NCI-H82 treated with DMSO at 0.1 percent for 48 hours (cell line): ENCODE measurements around the gene ARHGAP42.
"Not testable (repeated sequence)": the region's sequence is repeated elsewhere in the genome, so short reads cannot be mapped to it uniquely, and the experiment has no call there.

Source experiments
- DNase-seq: peaks from one replicate; lab custom pipeline; 2025; ENCODE audit not compliant: unreplicated experiment; lab: John Stamatoyannopoulos, UW

The ARHGAP42 gene

GRCh38 chr11:100687054-100687629 lies at the start of gene ARHGAP42:
Gene ARHGAP42 (plus strand): TSS chr11:100687288. CDS start chr11:100687679, 391 bp downstream.
- peak; percentile 16 for DNase-seq

- DNase-seq = peak; percentile 96
Observed at GRCh38 chr11:100637706-100638105, 49.4 kb upstream of the ARHGAP42 start.

GRCh38 chr11:100638648-100639047 lies 48.4 kb upstream of the ARHGAP42 start:
- DNase-seq = no peak

GRCh38 chr11:100639140-100639539 lies 47.9 kb upstream of the ARHGAP42 start:
- DNase-seq = no peak

GRCh38 chr11:100640071-100640470 lies 47.0 kb upstream of the ARHGAP42 start:
- no peak for DNase-seq

GRCh38 chr11:100640646-100641045 lies 46.4 kb upstream of the ARHGAP42 start:
- DNase-seq = no peak

- DNase-seq = no peak
Observed at GRCh38 chr11:100641456-100641855, 45.6 kb upstream of the ARHGAP42 start.

- DNase-seq = no peak
Observed at GRCh38 chr11:100646545-100646944, 40.5 kb upstream of the ARHGAP42 start.

GRCh38 chr11:100647861-100648260 lies 39.2 kb upstream of the ARHGAP42 start:
- DNase-seq = peak; percentile 8

GRCh38 chr11:100663583-100663982 lies 23.5 kb upstream of the ARHGAP42 start:
- DNase-seq = no peak

GRCh38 chr11:100663996-100664395 lies 23.1 kb upstream of the ARHGAP42 start:
- no peak for DNase-seq

GRCh38 chr11:100666816-100667215 lies 20.3 kb upstream of the ARHGAP42 start:
- DNase-seq = not testable (repeated sequence)

GRCh38 chr11:100667449-100667848 lies 19.6 kb upstream of the ARHGAP42 start:
- DNase-seq = no peak

GRCh38 chr11:100670140-100670539 lies 16.9 kb upstream of the ARHGAP42 start:
- DNase-seq = no peak

- DNase-seq = no peak
Observed at GRCh38 chr11:100671471-100671870, 15.6 kb upstream of the ARHGAP42 start.

- no peak for DNase-seq
Observed at GRCh38 chr11:100672498-100673033, 14.5 kb upstream of the ARHGAP42 start.

GRCh38 chr11:100673063-100673462 lies 14.0 kb upstream of the ARHGAP42 start:
- no peak for DNase-seq

- DNase-seq = no peak
Observed at GRCh38 chr11:100674212-100674611, 12.9 kb upstream of the ARHGAP42 start.

- peak; percentile 96 for DNase-seq
Observed at GRCh38 chr11:100675115-100675650, 11.9 kb upstream of the ARHGAP42 start.

- DNase-seq = no peak
Observed at GRCh38 chr11:100676901-100677300, 10.2 kb upstream of the ARHGAP42 start.

GRCh38 chr11:100677796-100678195 lies 9.3 kb upstream of the ARHGAP42 start:
- no peak for DNase-seq

GRCh38 chr11:100680070-100680469 lies 7.0 kb upstream of the ARHGAP42 start:
- no peak for DNase-seq

- DNase-seq = no peak
Observed at GRCh38 chr11:100681064-100681502, 6.0 kb upstream of the ARHGAP42 start.
